ENCODE data around the gene CAPN5.

The CAPN5 gene

GRCh38 chr11:77139201-77139600, 72.4 kb downstream of the CAPN5 start:
- no peak for FAIRE-seq

GRCh38 chr11:77140231-77140851, 73.6 kb downstream of the CAPN5 start:
- FAIRE-seq = no peak

GRCh38 chr11:77141034-77141433, 74.3 kb downstream of the CAPN5 start:
- FAIRE-seq = no peak

GRCh38 chr11:77141475-77141874, 74.7 kb downstream of the CAPN5 start:
- no peak for FAIRE-seq

- FAIRE-seq = no peak
Measured at GRCh38 chr11:77142091-77142975, 75.6 kb downstream of the CAPN5 start.

- no peak for FAIRE-seq
Measured at GRCh38 chr11:77143405-77144020, 76.7 kb downstream of the CAPN5 start.

- no peak for FAIRE-seq
Measured at GRCh38 chr11:77144196-77144856, 77.6 kb downstream of the CAPN5 start.

- FAIRE-seq = no peak
Measured at GRCh38 chr11:77144857-77145428, 78.2 kb downstream of the CAPN5 start.

- no peak for FAIRE-seq
Measured at GRCh38 chr11:77146261-77147035, 79.7 kb downstream of the CAPN5 start.

- FAIRE-seq = no peak
Measured at GRCh38 chr11:77147036-77147315, 80.2 kb downstream of the CAPN5 start.

GRCh38 chr11:77147668-77148321, 81.0 kb downstream of the CAPN5 start:
- no peak for FAIRE-seq

- no peak for FAIRE-seq
Measured at GRCh38 chr11:77148963-77149715, 82.4 kb downstream of the CAPN5 start.

- no peak for FAIRE-seq
Measured at GRCh38 chr11:77149716-77150392, 83.1 kb downstream of the CAPN5 start.

GRCh38 chr11:77150836-77151235, 84.1 kb downstream of the CAPN5 start:
- FAIRE-seq = no peak

- FAIRE-seq = no peak
Measured at GRCh38 chr11:77151804-77152509, 85.2 kb downstream of the CAPN5 start.

GRCh38 chr11:77152846-77153245, 86.1 kb downstream of the CAPN5 start:
- no peak for FAIRE-seq

GRCh38 chr11:77153276-77154185, 86.8 kb downstream of the CAPN5 start:
- no peak for FAIRE-seq

- FAIRE-seq = no peak
Measured at GRCh38 chr11:77154381-77155081, 87.8 kb downstream of the CAPN5 start.

All from G401.6 (cell line).